Fibroblast of skin of abdomen (primary cell): ENCODE measurements around the gene ELOVL7.

ENCODE experiments used
- DNase-seq: peaks from one replicate; pipeline ENCODE4 v3.0.0-alpha.2; 2013

Gene ELOVL7

GRCh38 chr5:60710362-60710761, 133.7 kb downstream of the ELOVL7 start:
- no peak for DNase-seq

DNA sequence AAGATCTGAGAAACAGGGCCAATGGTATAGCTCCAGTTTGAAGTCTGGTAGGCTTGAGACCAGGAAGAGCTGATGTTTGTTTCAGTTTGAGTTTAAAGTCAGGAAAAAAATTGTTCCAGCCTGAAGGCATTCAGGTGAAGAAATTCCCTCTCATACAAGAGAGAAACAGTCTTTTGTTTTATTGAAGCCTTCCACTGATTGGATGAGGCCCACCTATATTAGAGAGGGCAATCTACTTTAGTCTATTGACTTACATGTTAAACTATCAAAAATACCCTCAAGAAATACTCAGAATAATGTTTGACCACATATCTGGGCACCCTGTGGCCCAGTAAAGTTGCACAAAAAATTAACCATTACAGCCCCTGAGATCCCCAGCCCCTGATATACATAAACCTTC, 138.9 kb downstream of the ELOVL7 start:
- no peak for DNase-seq

DNA sequence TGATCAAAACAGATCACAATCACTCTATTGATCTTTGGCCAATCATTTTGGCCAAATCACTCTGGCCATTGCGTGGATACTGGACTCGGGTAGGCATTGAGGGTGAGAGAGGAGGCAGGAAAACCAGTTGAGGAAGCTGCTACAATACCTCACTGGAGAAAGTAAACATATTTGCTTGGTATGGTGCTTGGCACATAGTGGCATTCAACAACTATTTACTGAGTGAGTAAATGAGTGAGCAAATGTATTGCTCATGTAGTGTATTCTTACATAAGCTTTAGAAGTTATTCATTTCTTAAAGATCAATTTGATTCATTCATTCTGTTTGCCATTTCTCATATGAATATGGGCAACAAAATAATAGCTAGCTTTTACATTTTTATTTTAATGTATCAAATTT, 140.1 kb downstream of the ELOVL7 start:
- DNase-seq = no peak
